K562 (cell line): ENCODE measurements around the gene TOX2. TPM values are rescaled to one million over a fixed set of nuclear protein-coding genes. Genes with fewer than 3 reads are reported as not detected.

Source experiments
- ATAC-seq: fragments of 200-7000 bp; cut with Tn5 transposase; 3 replicates; pipeline ENCODE4 v1.9.1; 2020; ENCODE audit warnings: moderate library complexity
- BruUV-seq: library from RNA; stranded (reverse); fragments of 400-500 nt; replicated peaks from 2 replicates; lab custom pipeline; 2021; lab: Mats Ljungman, UMichigan
- CTCF ChIA-PET: fragments of 300-600 bp; formaldehyde crosslinking; extraction: SDS; loops from one replicate; lab custom pipeline; 2021; ENCODE audit warnings: low intra/inter-chr PET ratio; lab: Yijun Ruan, JAX
- POLR2A ChIA-PET: fragments of 300-600, 350-650 bp; sonication (Branson Sonifier 250); formaldehyde crosslinking; extraction: SDS; loops from one replicate; lab custom pipeline; 2021; ENCODE audit warnings: antibody characterized with exemption, inconsistent platforms; lab: Yijun Ruan, JAX
- DNase-seq, 4 experiments: peaks; one replicate each; pipeline versions ENCODE4 v3.0.0 to v3.0.0-alpha.2; 2011 to 2018; ENCODE audit warnings: low spot score in 3 of 4, mixed read lengths in 3 of 4; ENCODE audit errors: extremely low read depth in 1 of 4
- FAIRE-seq: peaks from 2 replicates; lab custom pipeline; 2011; peaks lifted over from hg19 to GRCh38; lab: Jason Lieb, UNC
- H2AFZ ChIP-seq: 2 replicates; pipeline ENCODE4 v1.6.0; 2011; ENCODE audit warnings: low read depth, low read length, control low read depth, inconsistent platforms
- H3K27ac ChIP-seq: fragments of 200-600 bp; 3 replicates; pipeline ENCODE4 v1.8.0; 2011; ENCODE audit warnings: low read depth, mild to moderate bottlenecking, control low read depth, inconsistent platforms, low read length, moderate library complexity, mixed read lengths; ENCODE audit errors: extremely low read depth
- H3K27me3 ChIP-seq, 2 experiments: fragments of 300-600 bp in 1 of 2; 2 replicates in 1 of 2; 3 replicates in 1 of 2; pipeline versions ENCODE4 v1.6.0 to v1.8.0; 2011; ENCODE audit warnings: inconsistent platforms in 2 of 2, low read length in 2 of 2, mild to moderate bottlenecking in 1 of 2, mixed read lengths in 1 of 2, moderate library complexity in 1 of 2; ENCODE audit not compliant: control insufficient read depth in 2 of 2, insufficient read depth in 2 of 2
- H3K36me3 ChIP-seq: fragments of 300-600 bp; 3 replicates; pipeline ENCODE4 v1.8.0; 2011; ENCODE audit warnings: mild to moderate bottlenecking, low read length, inconsistent platforms; ENCODE audit not compliant: control insufficient read depth, insufficient read depth
- H3K4me1 ChIP-seq, 2 experiments: fragments of 200-600 bp in 1 of 2; replicated peaks in 1 of 2; 2 replicates in 1 of 2; 3 replicates in 1 of 2; pipeline versions ENCODE4 v1.5.1 to v1.8.0; 2011; ENCODE audit warnings: inconsistent platforms in 2 of 2, low read length in 2 of 2, mild to moderate bottlenecking in 1 of 2, mixed read lengths in 1 of 2, moderate library complexity in 1 of 2; ENCODE audit not compliant: control insufficient read depth in 2 of 2, insufficient read depth in 2 of 2
- H3K4me2 ChIP-seq: 2 replicates; pipeline ENCODE4 v1.6.1; 2011; ENCODE audit warnings: low read length, control low read depth, inconsistent platforms, mixed read lengths; ENCODE audit not compliant: insufficient read depth
- H3K4me3 ChIP-seq: fragments of 200-600 bp; sonication (generic), shearing (Covaris generic); 2 replicates; pipeline ENCODE4 v1.5.1; 2016; ENCODE audit warnings: control low read depth, inconsistent platforms
- H3K79me2 ChIP-seq: fragments of 200-600 bp; 3 replicates; pipeline ENCODE4 v1.8.0; 2011; ENCODE audit warnings: low read length, inconsistent platforms; ENCODE audit not compliant: control insufficient read depth, insufficient read depth
- H3K9ac ChIP-seq, 2 experiments: 2 replicates each; pipeline versions ENCODE4 v1.6.0 to v1.6.1; 2011; ENCODE audit warnings: low read depth in 2 of 2, low read length in 2 of 2, control low read depth in 1 of 2, inconsistent platforms in 1 of 2, mild to moderate bottlenecking in 1 of 2, mixed read lengths in 1 of 2; ENCODE audit not compliant: insufficient read depth in 1 of 2
- H3K9me1 ChIP-seq: one replicate; pipeline ENCODE4 v1.6.0; 2011; ENCODE audit warnings: inconsistent platforms, mild to moderate bottlenecking, low read length, moderate library complexity; ENCODE audit not compliant: control insufficient read depth, insufficient read depth
- H3K9me3 ChIP-seq: replicated peaks from 2 replicates; pipeline ENCODE4 v1.5.1; 2011; ENCODE audit warnings: low read depth, low read length, inconsistent platforms; ENCODE audit not compliant: control insufficient read depth, insufficient read depth
- H4K20me1 ChIP-seq: replicated peaks from 2 replicates; pipeline ENCODE4 v1.6.1; 2011; ENCODE audit warnings: low read length, inconsistent platforms, mixed read lengths; ENCODE audit not compliant: control insufficient read depth, insufficient read depth
- ARID1B ChIP-seq: fragments of 450-650 bp; IDR thresholded peaks from 2 replicates; pipeline ENCODE4 v1.6.1; 2016; ENCODE audit warnings: antibody characterized with exemption, mild to moderate bottlenecking, inconsistent platforms
- ELF1 ChIP-seq: fragments of 200-800 bp; sonication (Bioruptor generic); IDR thresholded peaks from 2 replicates; pipeline ENCODE4 v1.6.1; 2016; ENCODE audit warnings: missing genetic modification characterization, missing compliant biosample characterization
- MAZ ChIP-seq, 2 experiments: fragments of 450-650 bp in 1 of 2; sonication (generic) in 1 of 2; formaldehyde crosslinking; IDR thresholded peaks in 1 of 2; conservative IDR thresholded peaks in 1 of 2; 2 replicates each; pipeline versions ENCODE4 v1.4.0 to v1.5.0; 2020; ENCODE audit warnings: mild to moderate bottlenecking in 1 of 2, missing genetic modification reagents in 1 of 2
- PCBP1 ChIP-seq: fragments of 200-400 bp; formaldehyde crosslinking; IDR thresholded peaks from 2 replicates; pipeline ENCODE4 v1.6.1; 2018; ENCODE audit warnings: mild to moderate bottlenecking, low read depth, low read length; ENCODE audit not compliant: poor library complexity, severe bottlenecking
- ZNF57 ChIP-seq: fragments of 450-650 bp; formaldehyde crosslinking; IDR thresholded peaks from 2 replicates; pipeline ENCODE4 v1.4.0; 2020; ENCODE audit warnings: mild to moderate bottlenecking, moderate library complexity
- ZNF589 ChIP-seq: fragments of 200-800 bp; sonication (Bioruptor generic); IDR thresholded peaks from 2 replicates; pipeline ENCODE4 v1.6.1; 2016; ENCODE audit warnings: low read depth, missing genetic modification characterization, missing compliant biosample characterization
- WGBS: fragments of 100-300 bp; shearing (Covaris generic); methylation state at CpG from one replicate; pipeline ENCODE4 v1.1.6; 2016; ENCODE audit warnings: low coverage, mixed read lengths; ENCODE audit not compliant: insufficient coverage; ENCODE audit errors: missing lambda C conversion rate; 5-methylcytosine and 5-hydroxymethylcytosine counted together
- in situ Hi-C: fragments of 300-500 bp; cut with MboI; formaldehyde crosslinking; loops from 4 replicates; pipeline ENCODE4 v1.15.0; 2018; ENCODE audit warnings: inconsistent platforms, mixed read lengths
- intact Hi-C: fragments of 100-400 bp; cut with micrococcal nuclease; formaldehyde crosslinking; loops from 2 replicates; pipeline ENCODE4 v1.14.2; 2022
- polyA plus RNA-seq, 8 experiments: library from polyadenylated mRNA; depleted of rRNA in 4 of 8; stranded (reverse) in 5 of 8; unstranded in 3 of 8; fragments of >200 nt; fragmentation: Nextera tagmentation in 2 of 8; fragmentation: Illumina TruSeq in 1 of 8; extraction: Ambion mirVana in 2 of 8; extraction: Trizol in 1 of 8; gene quantifications; 2 replicates each; pipeline versions ENCODE4 v1.2.1 to v1.2.3, GENCODE V29; 2011 to 2014; ENCODE audit warnings: inconsistent platforms in 1 of 8, missing spikeins in 1 of 8
- total RNA-seq, 7 experiments: library from RNA; depleted of rRNA in 6 of 7; stranded (reverse); fragments of >200 nt in 6 of 7; fragmentation: Illumina TruSeq in 2 of 7; extraction: Trizol in 2 of 7; gene quantifications; 2 replicates each; pipeline versions ENCODE4 v1.2.1 to v1.2.3, GENCODE V29; 2011 to 2021; ENCODE audit warnings: low replicate concordance in 1 of 7
- TF ChIP-seq, protein P1 (sequence below): fragments of 450-650 bp; conservative IDR thresholded peaks from 2 replicates; pipeline ENCODE4 v1.6.1; 2016; ENCODE audit warnings: missing genetic modification characterization, low read depth, mild to moderate bottlenecking, control low read depth, missing compliant biosample characterization

The TOX2 gene
- total and polyA plus RNA-seq, 9 of the 15 experiments (the other 6 are each of a cell fraction or from before 2014, with no cell fraction given) = not detected

DNA sequence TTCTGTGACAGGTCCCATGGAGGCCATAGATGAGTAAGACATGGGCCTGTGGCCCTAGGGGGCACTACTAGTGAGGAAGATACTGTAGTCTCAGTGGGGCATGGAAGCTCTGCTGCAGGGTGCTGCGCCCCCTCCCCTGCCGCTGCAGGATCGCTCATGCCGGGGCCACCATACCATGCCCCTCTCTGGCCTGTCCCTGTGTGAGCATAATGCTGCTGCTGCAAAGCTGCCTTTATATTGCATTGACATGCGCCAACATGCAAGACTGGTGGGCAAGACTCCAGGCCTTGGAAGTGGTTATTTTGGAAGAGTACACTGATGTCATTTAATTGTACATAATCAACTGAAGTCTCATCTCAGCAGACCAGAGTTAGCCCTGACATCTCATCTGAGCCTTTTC is 60.0 kb downstream of the TOX2 start:
- FAIRE-seq = no peak
- H2AFZ ChIP-seq = no peak overlapping the region
- 35% methylated on average over 5 of the region's 5 CpGs for WGBS
- H3K27me3 ChIP-seq = peaks cover 0 to 9% of the 10 kb centered on the region in 2 experiments; a peak in 2 of 5 replicates
- H3K9me1 ChIP-seq = no peaks in the 10 kb centered on the region
- no peaks in the 10 kb centered on the region for H3K9me3 ChIP-seq
- BruUV-seq = no TSS peak
- in situ Hi-C loops (no loop called here), intact Hi-C loops (no loop called here)
- no peak overlapping the region for H3K27ac ChIP-seq
- POLR2A ChIA-PET = interaction anchor here (0.6 kb wide), 1 partner anchor 26 kb away, joined by 4 read pairs; no protein-coding TSS in a partner anchor
- TF ChIP-seq ZNF589 (CRISPR knock-in tag) (no peak), ZNF57 (CRISPR knock-in tag) (no peak), ARID1B (no peak), ELF1 (tag) (no peak), PCBP1 (no peak), MAZ (CRISPR knock-in tag; conservative IDR thresholded peaks at IDR 0.05 in 1 of 2, IDR thresholded peaks at IDR 0.05 in 1 of 2) (no peak)
- TF ChIP-seq, protein P1, sequence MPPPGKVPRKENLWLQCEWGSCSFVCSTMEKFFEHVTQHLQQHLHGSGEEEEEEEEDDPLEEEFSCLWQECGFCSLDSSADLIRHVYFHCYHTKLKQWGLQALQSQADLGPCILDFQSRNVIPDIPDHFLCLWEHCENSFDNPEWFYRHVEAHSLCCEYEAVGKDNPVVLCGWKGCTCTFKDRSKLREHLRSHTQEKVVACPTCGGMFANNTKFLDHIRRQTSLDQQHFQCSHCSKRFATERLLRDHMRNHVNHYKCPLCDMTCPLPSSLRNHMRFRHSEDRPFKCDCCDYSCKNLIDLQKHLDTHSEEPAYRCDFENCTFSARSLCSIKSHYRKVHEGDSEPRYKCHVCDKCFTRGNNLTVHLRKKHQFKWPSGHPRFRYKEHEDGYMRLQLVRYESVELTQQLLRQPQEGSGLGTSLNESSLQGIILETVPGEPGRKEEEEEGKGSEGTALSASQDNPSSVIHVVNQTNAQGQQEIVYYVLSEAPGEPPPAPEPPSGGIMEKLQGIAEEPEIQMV = no peak
- no peaks in the 10 kb centered on the region for H3K36me3 ChIP-seq
- ATAC-seq = no peak
- CTCF ChIA-PET = no interaction called here
- no peaks in the 10 kb centered on the region; a peak in 1 of 5 replicates for H3K4me1 ChIP-seq
- no peaks in the 10 kb centered on the region for H4K20me1 ChIP-seq
- no peak overlapping the region for H3K4me2 ChIP-seq
- DNase-seq = no peak
- H3K79me2 ChIP-seq = no peaks in the 10 kb centered on the region
- H3K9ac ChIP-seq = no peak overlapping the region
- H3K4me3 ChIP-seq = no peak overlapping the region
